MM.1S (cell line): ENCODE results near the gene FUT7.

Experiments used
- DNase-seq: peaks from one replicate; pipeline ENCODE4 v3.0.0-alpha.2; 2015
- H2AFZ ChIP-seq: fragments of 300-600 bp; sonication (generic); 2 replicates; pipeline ENCODE4 v1.6.0; 2016; ENCODE audit warnings: antibody characterized with exemption, low read length
- H3F3A ChIP-seq: fragments of 300-600 bp; sonication (generic); 2 replicates; pipeline ENCODE4 v1.6.1; 2016; ENCODE audit warnings: mild to moderate bottlenecking, antibody characterized with exemption, low read length, moderate library complexity, mixed read lengths; ENCODE audit not compliant: insufficient read depth
- H3K27ac ChIP-seq: fragments of 300-600 bp; sonication (generic); 2 replicates; pipeline ENCODE4 v1.5.1; 2016; ENCODE audit warnings: mild to moderate bottlenecking, low read length
- H3K27me3 ChIP-seq: fragments of 300-600 bp; sonication (generic); replicated peaks from 2 replicates; pipeline ENCODE4 v1.6.0; 2016; ENCODE audit warnings: low read length; ENCODE audit not compliant: insufficient read depth
- H3K36me3 ChIP-seq: fragments of 300-600 bp; sonication (generic); replicated peaks from 2 replicates; pipeline ENCODE4 v1.6.1; 2016; ENCODE audit warnings: mild to moderate bottlenecking, low read length, mixed read lengths; ENCODE audit not compliant: insufficient read depth
- H3K4me1 ChIP-seq: fragments of 300-600 bp; sonication (generic); 2 replicates; pipeline ENCODE4 v1.6.1; 2016; ENCODE audit warnings: low read length, mixed read lengths
- H3K4me2 ChIP-seq: fragments of 300-600 bp; sonication (generic); 2 replicates; pipeline ENCODE4 v1.6.0; 2016; ENCODE audit warnings: low read depth, low read length
- H3K4me3 ChIP-seq: fragments of 300-600 bp; sonication (generic); 2 replicates; pipeline ENCODE4 v1.5.1; 2016; ENCODE audit warnings: low read length, mixed read lengths
- H3K79me2 ChIP-seq: fragments of 300-600 bp; sonication (generic); 2 replicates; pipeline ENCODE4 v1.6.1; 2016; ENCODE audit warnings: mixed run types, low read length, mixed read lengths
- H3K9ac ChIP-seq: fragments of 300-600 bp; sonication (generic); 2 replicates; pipeline ENCODE4 v1.6.1; 2016; ENCODE audit warnings: low read length, mixed read lengths
- H3K9me2 ChIP-seq: fragments of 300-600 bp; sonication (generic); replicated peaks from 2 replicates; pipeline ENCODE4 v1.6.1; 2016; ENCODE audit warnings: mild to moderate bottlenecking, low read length, mixed read lengths; ENCODE audit not compliant: insufficient read depth
- H3K9me3 ChIP-seq: fragments of 300-600 bp; sonication (generic); replicated peaks from 2 replicates; pipeline ENCODE4 v1.6.1; 2016; ENCODE audit warnings: mild to moderate bottlenecking, low read length, mixed read lengths; ENCODE audit not compliant: insufficient read depth
- H4K20me1 ChIP-seq: fragments of 300-600 bp; sonication (generic); 2 replicates; pipeline ENCODE4 v1.6.1; 2016; ENCODE audit warnings: mild to moderate bottlenecking, low read length, moderate library complexity, mixed read lengths; ENCODE audit not compliant: insufficient read depth
- EZH2 ChIP-seq: fragments of 300-600 bp; sonication (generic); optimal IDR thresholded peaks from 2 replicates; pipeline ENCODE3; 2017; ENCODE audit warnings: low read depth, mild to moderate bottlenecking, antibody characterized with exemption, low read length, mixed read lengths
- EZH2phosphoT487 ChIP-seq: fragments of 300-600 bp; sonication (generic); IDR thresholded peaks from 2 replicates; pipeline ENCODE4 v1.6.1; 2018; ENCODE audit warnings: antibody characterized with exemption, low read length
- TF ChIP-seq, protein P1 (sequence below): fragments of 300-600 bp; sonication (generic); IDR thresholded peaks from 2 replicates; pipeline ENCODE4 v1.5.1; 2016; ENCODE audit warnings: antibody characterized with exemption, low read length, mixed read lengths

Gene FUT7

DNA sequence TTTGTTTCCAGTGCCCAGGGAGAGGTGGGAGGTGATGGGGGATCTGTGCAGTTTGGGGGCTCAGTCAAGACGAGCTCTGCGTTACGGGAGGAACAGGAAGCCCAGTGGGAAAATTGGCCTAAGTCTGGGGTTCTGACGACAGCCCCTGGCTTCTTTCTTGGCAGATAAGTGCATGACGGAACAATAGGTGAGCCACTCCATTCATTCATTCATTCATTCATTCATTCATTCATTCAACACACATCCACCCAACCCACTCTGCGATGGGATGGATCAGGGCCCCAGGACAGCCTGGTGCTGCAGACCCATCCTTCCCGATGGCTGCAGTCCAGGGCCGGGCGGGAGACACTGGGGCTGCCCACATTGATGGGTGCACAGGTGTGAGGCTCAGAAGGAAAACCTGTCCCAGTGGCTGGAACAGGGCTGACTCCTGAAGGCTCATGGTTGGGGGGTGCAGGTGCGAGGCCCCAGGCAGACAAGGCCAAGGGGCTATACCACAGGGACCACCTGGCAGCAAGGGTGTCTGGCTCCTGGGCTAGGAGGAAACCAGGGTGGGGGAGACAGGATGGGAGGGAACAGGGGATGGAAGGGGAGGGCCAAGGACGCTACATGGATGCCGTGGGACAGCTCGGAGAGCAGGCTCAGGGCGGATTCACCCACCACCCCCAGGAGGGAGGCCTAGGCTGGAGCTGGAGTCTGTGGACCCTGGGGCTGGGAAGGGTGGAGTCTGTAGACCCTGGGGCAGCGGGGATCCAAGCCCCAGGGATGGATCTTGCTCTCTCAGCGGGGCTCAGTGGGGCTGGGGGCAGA is 51.0 kb downstream of the FUT7 start:
- H3K9me3 ChIP-seq, result no peaks in the 10 kb centered on the region
- no peak overlapping the region for H3K4me2 ChIP-seq
- no peaks in the 10 kb centered on the region for H3K9me2 ChIP-seq
- no peak overlapping the region for H3K4me3 ChIP-seq
- H3K4me1 ChIP-seq, result no peaks in the 10 kb centered on the region
- H3K79me2 ChIP-seq, result no peaks in the 10 kb centered on the region
- H3K27me3 ChIP-seq, result peaks cover 74% of the 10 kb centered on the region
- H3K9ac ChIP-seq, result no peak overlapping the region
- TF ChIP-seq EZH2phosphoT487 (no peak), EZH2 (no peak)
- TF ChIP-seq, protein P1, sequence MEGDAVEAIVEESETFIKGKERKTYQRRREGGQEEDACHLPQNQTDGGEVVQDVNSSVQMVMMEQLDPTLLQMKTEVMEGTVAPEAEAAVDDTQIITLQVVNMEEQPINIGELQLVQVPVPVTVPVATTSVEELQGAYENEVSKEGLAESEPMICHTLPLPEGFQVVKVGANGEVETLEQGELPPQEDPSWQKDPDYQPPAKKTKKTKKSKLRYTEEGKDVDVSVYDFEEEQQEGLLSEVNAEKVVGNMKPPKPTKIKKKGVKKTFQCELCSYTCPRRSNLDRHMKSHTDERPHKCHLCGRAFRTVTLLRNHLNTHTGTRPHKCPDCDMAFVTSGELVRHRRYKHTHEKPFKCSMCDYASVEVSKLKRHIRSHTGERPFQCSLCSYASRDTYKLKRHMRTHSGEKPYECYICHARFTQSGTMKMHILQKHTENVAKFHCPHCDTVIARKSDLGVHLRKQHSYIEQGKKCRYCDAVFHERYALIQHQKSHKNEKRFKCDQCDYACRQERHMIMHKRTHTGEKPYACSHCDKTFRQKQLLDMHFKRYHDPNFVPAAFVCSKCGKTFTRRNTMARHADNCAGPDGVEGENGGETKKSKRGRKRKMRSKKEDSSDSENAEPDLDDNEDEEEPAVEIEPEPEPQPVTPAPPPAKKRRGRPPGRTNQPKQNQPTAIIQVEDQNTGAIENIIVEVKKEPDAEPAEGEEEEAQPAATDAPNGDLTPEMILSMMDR, result no peak
- no peaks in the 10 kb centered on the region for H3F3A ChIP-seq
- no peaks in the 10 kb centered on the region for H3K36me3 ChIP-seq
- H3K27ac ChIP-seq, result no peak overlapping the region
- no peaks in the 10 kb centered on the region for H4K20me1 ChIP-seq
- H2AFZ ChIP-seq, result no peak overlapping the region
- no peak for DNase-seq
